ENCODE data around the gene TTLL13. TPM values are rescaled to one million over a fixed set of nuclear protein-coding genes. Genes with fewer than 3 reads are reported as not detected.
"Not testable (repeated sequence)": the region's sequence is repeated elsewhere in the genome, so short reads cannot be mapped to it uniquely, and the experiment has no call there.

The TTLL13 gene
- total RNA-seq, 1 experiment from 2014 or later, result not detected

GRCh38 chr15:90234096-90234988 is 15.0 kb upstream of the TTLL13 start, which contains the start of gene GDPGP1:
TSS of gene GDPGP1 (plus strand) at chr15:90234209. CDS start at chr15:90240909, 6,700 bp downstream.
- no peak for DNase-seq (ENCODE audit: low read depth)

DNA sequence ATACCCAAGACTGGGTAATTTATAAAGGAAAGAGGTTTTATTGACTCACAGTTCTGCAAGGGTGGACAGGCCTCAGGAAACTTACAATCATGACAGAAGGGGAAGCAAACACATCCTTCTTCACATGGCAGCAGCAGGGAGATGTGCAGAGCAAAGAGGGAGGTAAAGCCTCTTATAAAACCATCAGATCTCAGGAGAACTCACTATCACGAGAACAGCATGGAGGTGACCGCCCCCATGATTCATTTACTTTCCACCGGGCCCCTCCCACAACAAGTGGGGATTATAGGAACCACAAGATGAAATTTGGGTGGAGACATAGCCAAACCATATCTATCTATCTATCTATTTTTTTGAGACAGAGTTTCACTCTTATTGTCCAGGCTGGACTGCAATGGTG is 10.0 kb upstream of the TTLL13 start:
- DNase-seq (ENCODE audit: low read depth), result no peak

- DNase-seq (ENCODE audit: low read depth), result no peak
These were observed 8.5 kb upstream of the TTLL13 start for GRCh38 chr15:90240856-90241255.

GRCh38 chr15:90241343-90242192 is 7.8 kb upstream of the TTLL13 start:
- DNase-seq (ENCODE audit: low read depth), result no peak

- no peak for DNase-seq (ENCODE audit: low read depth)
These were observed 5.3 kb upstream of the TTLL13 start for GRCh38 chr15:90243943-90244639.

- no peak for DNase-seq (ENCODE audit: low read depth)
These were observed 560 bp upstream of the TTLL13 start for GRCh38 chr15:90248789-90249202.

DNA sequence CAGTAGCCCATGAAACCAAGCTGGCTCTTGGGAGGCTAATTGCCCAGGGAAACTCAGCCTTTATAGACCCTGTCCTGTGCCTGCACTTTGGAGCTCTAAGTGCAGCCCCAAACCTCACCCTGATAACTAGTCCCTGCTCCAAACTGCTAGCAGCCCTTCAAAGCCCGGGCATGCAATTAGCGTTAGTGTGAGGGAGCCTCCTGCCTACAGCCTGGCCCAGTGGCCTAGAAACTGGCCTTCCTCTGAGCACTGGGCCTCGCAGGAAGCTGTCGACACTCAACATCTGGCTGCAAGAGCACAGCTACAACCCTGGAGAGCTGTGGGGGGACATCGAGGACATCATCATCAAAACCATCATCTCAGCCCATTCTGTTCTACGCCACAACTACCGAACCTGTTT is 8.4 kb downstream of the TTLL13 start:
- no peak for DNase-seq (ENCODE audit: low read depth)

- DNase-seq (ENCODE audit: low read depth), result no peak
These were observed 10.2 kb downstream of the TTLL13 start for GRCh38 chr15:90259524-90259923.

GRCh38 chr15:90260731-90261130 is 11.4 kb downstream of the TTLL13 start:
- not testable (repeated sequence) for DNase-seq (ENCODE audit: low read depth)

DNA sequence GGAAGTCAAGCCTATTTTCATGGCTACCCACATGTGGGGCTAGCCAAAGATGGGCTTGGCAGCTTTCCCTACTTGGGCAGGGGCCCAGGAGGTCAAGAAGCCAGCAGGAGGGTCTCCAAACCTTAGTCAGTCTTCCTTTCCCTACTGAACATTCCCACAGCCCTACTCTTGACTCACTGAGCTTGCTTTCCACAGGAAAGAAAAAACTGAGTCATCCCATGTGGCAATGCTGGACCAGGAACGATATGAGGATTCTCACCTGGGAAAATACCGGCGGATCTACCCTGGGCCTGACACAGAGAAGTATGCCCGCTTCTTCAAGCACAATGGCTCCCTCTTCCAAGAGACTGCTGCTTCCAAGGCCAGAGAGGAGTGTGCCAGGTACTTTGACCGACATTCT is 12.5 kb downstream of the TTLL13 start:
- peak; percentile 45 for DNase-seq (ENCODE audit: low read depth)

DNA sequence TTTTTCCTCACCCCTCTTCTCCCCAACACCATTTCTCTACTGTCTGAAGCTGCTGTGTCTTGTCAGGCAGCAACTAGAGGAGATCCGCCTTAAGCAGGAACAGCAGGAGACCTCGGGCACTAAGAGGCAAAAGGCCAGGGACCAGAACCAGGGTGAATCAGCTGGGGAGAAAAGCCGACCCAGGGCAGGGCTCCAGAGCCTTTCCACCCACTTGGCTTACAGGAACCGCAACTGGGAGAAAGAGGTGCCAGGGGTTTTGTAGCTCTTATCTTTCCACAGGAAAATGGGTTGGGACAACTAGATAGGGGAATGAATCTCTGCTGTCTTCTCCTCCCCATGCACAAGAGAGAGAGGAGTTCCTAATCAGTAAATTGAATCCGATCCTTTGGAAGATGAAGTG is 13.1 kb downstream of the TTLL13 start:
- DNase-seq (ENCODE audit: low read depth), result peak; percentile 21

- DNase-seq (ENCODE audit: low read depth), result peak; percentile 53
These were observed 15.3 kb downstream of the TTLL13 start for GRCh38 chr15:90264671-90265070.

- DNase-seq (ENCODE audit: low read depth), result peak; percentile 90
These were observed 16.1 kb downstream of the TTLL13 start, which contains the start of gene NGRN for GRCh38 chr15:90265271-90266060. TSS of gene NGRN (plus strand) at chr15:90265672. CDS start at chr15:90265713, 41 bp downstream.

GRCh38 chr15:90266061-90266431 is 16.7 kb downstream of the TTLL13 start:
- peak; percentile 47 for DNase-seq (ENCODE audit: low read depth)

- no peak for DNase-seq (ENCODE audit: low read depth)
These were observed 17.1 kb downstream of the TTLL13 start for GRCh38 chr15:90266485-90266884.

GRCh38 chr15:90268415-90268814 is 19.1 kb downstream of the TTLL13 start:
- DNase-seq (ENCODE audit: low read depth), result no peak

GRCh38 chr15:90270502-90271150 is 21.3 kb downstream of the TTLL13 start:
- no peak for DNase-seq (ENCODE audit: low read depth)

- no peak for DNase-seq (ENCODE audit: low read depth)
These were observed 22.3 kb downstream of the TTLL13 start for GRCh38 chr15:90271459-90272166.

DNA sequence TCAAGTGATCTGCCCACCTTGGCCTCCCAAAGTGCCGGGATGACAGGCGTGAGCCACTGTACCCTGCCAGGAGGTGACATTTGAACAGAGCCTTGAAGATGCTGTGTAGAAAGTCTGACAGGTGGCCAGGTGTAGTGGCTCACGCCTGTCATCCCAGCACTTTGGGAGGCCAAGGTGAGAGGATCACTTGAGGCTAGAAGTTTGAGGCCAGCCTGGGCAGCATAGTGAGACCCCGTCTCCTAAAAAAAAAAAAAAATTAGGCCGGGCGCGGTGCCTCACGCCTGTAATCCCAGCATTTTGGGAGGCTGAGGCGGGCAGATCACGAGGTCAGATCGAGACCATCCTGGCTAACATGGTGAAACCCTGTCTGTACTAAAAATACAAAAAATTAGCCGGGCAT is 29.1 kb downstream of the TTLL13 start:
- DNase-seq (ENCODE audit: low read depth), result not testable (repeated sequence)

DNA sequence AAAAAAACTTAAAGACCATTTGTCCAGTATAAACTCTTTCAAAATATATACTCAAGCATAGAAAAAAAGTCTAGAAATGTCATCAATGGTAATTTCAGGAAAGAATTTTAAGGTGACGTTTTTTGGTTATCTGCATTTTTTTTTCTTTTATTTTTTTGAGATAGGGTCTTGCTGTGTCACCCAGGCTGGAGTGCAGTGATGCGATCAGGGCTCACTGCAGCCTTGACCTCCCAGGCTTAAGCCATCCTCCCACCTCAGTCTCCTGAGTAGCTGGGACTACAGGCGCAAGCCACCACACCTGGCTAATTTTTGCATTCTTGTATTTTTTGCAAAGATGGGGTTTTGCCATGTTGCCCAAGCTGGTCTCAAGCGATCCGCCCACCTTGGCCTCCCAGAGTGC is 31.4 kb downstream of the TTLL13 start:
- DNase-seq (ENCODE audit: low read depth), result not testable (repeated sequence)
